H9 (cell line): ENCODE measurements around the gene TDRD9. TPM values are rescaled to one million over a fixed set of nuclear protein-coding genes. Genes with fewer than 3 reads are reported as not detected.

ENCODE experiments used
- DNase-seq: peaks from one replicate; pipeline ENCODE4 v3.0.0-alpha.2; 2017
- H2AFZ ChIP-seq: one replicate; pipeline ENCODE4 v1.6.1; 2013; ENCODE audit warnings: mild to moderate bottlenecking, low read length, control low read depth, moderate library complexity
- H2AK5ac ChIP-seq: 2 replicates; pipeline ENCODE4 v1.6.1; 2013; ENCODE audit warnings: low read length, control low read depth, mixed read lengths; ENCODE audit not compliant: insufficient read length
- H2BK120ac ChIP-seq: one replicate; pipeline ENCODE4 v1.6.1; 2013; ENCODE audit warnings: low read depth, mild to moderate bottlenecking, low read length, control low read depth, inconsistent platforms; ENCODE audit not compliant: poor library complexity, severe bottlenecking
- H2BK12ac ChIP-seq: 2 replicates; pipeline ENCODE4 v1.6.1; 2013; ENCODE audit warnings: low read length, control low read depth, mixed read lengths, low read depth; ENCODE audit not compliant: insufficient read length
- H2BK15ac ChIP-seq: 2 replicates; pipeline ENCODE4 v1.6.1; 2013; ENCODE audit warnings: low read depth, low read length, control low read depth
- H2BK20ac ChIP-seq: one replicate; pipeline ENCODE4 v1.6.1; 2013; ENCODE audit warnings: low read depth, mild to moderate bottlenecking, low read length, control low read depth, inconsistent platforms; ENCODE audit not compliant: poor library complexity, severe bottlenecking
- H2BK5ac ChIP-seq: 2 replicates; pipeline ENCODE4 v1.6.1; 2013; ENCODE audit warnings: low read length, control low read depth, mixed read lengths; ENCODE audit not compliant: insufficient read length
- H3K14ac ChIP-seq: 2 replicates; pipeline ENCODE4 v1.6.1; 2013; ENCODE audit warnings: low read length, control low read depth; ENCODE audit not compliant: insufficient read depth
- H3K18ac ChIP-seq: 2 replicates; pipeline ENCODE4 v1.6.1; 2013; ENCODE audit warnings: low read depth, mild to moderate bottlenecking, mixed read lengths, low read length, control low read depth; ENCODE audit not compliant: insufficient read length
- H3K23ac ChIP-seq: 2 replicates; pipeline ENCODE4 v1.6.1; 2013; ENCODE audit warnings: low read length, control low read depth, mixed read lengths, low read depth; ENCODE audit not compliant: insufficient read length
- H3K23me2 ChIP-seq: 2 replicates; pipeline ENCODE4 v1.6.1; 2013; ENCODE audit warnings: low read depth, mild to moderate bottlenecking, mixed read lengths, low read length, control low read depth; ENCODE audit not compliant: insufficient read length, poor library complexity, severe bottlenecking
- H3K27ac ChIP-seq: 2 replicates; pipeline ENCODE4 v1.5.1; 2013; ENCODE audit warnings: low read length, control low read depth, mixed read lengths, low read depth; ENCODE audit not compliant: insufficient read length
- H3K27me3 ChIP-seq: 2 replicates; pipeline ENCODE4 v1.6.1; 2013; ENCODE audit warnings: low read length, control low read depth, inconsistent platforms; ENCODE audit not compliant: insufficient read depth
- H3K4ac ChIP-seq: 2 replicates; pipeline ENCODE4 v1.6.1; 2013; ENCODE audit warnings: low read depth, mild to moderate bottlenecking, control low read depth, inconsistent platforms, low read length, moderate library complexity
- H3K4me1 ChIP-seq: 2 replicates; pipeline ENCODE4 v1.6.1; 2013; ENCODE audit warnings: low read length, control low read depth, inconsistent platforms; ENCODE audit not compliant: insufficient read depth
- H3K4me2 ChIP-seq: 2 replicates; pipeline ENCODE4 v1.6.1; 2013; ENCODE audit warnings: low read length, control low read depth, mixed read lengths; ENCODE audit not compliant: insufficient read length, insufficient read depth
- H3K56ac ChIP-seq: 2 replicates; pipeline ENCODE4 v1.6.1; 2013; ENCODE audit warnings: low read depth, mild to moderate bottlenecking, mixed read lengths, low read length, control low read depth; ENCODE audit not compliant: insufficient read length
- H3K79me1 ChIP-seq: 2 replicates; pipeline ENCODE4 v1.6.1; 2013; ENCODE audit warnings: low read depth, mild to moderate bottlenecking, moderate library complexity, low read length, control low read depth, inconsistent platforms; ENCODE audit not compliant: insufficient read depth, poor library complexity, severe bottlenecking
- H3K79me2 ChIP-seq: 2 replicates; pipeline ENCODE4 v1.6.1; 2013; ENCODE audit warnings: low read length, control low read depth, inconsistent platforms; ENCODE audit not compliant: insufficient read depth
- H3K9ac ChIP-seq: 2 replicates; pipeline ENCODE4 v1.6.1; 2013; ENCODE audit warnings: low read length, control low read depth, mixed read lengths; ENCODE audit not compliant: insufficient read length; ENCODE audit errors: extremely low read depth
- H3K9me3 ChIP-seq: one replicate; pipeline ENCODE4 v1.6.1; 2013; ENCODE audit warnings: low read depth, low read length, inconsistent platforms; ENCODE audit not compliant: control insufficient read depth
- H3T11ph ChIP-seq: one replicate; pipeline ENCODE4 v1.6.1; 2013; ENCODE audit warnings: mild to moderate bottlenecking, low read length, control low read depth, inconsistent platforms
- H4K20me1 ChIP-seq: one replicate; pipeline ENCODE4 v1.6.1; 2013; ENCODE audit not compliant: control insufficient read depth, insufficient read length, insufficient read depth
- H4K5ac ChIP-seq: 2 replicates; pipeline ENCODE4 v1.6.1; 2013; ENCODE audit warnings: low read depth, mild to moderate bottlenecking, mixed read lengths, low read length, control low read depth; ENCODE audit not compliant: insufficient read length
- H4K8ac ChIP-seq: replicated peaks from 2 replicates; pipeline ENCODE4 v1.6.1; 2013; ENCODE audit warnings: low read length, control low read depth, mixed read lengths, low read depth; ENCODE audit not compliant: insufficient read length
- H4K91ac ChIP-seq: 2 replicates; pipeline ENCODE4 v1.6.1; 2013; ENCODE audit warnings: low read depth, mild to moderate bottlenecking, moderate library complexity, mixed read lengths, low read length, control low read depth; ENCODE audit not compliant: insufficient read length
- H3K27ac Mint-ChIP-seq, 3 experiments: 2 replicates in 2 of 3; 3 replicates in 1 of 3; pipeline ENCODE4 v1.8.0; 2020 to 2021; ENCODE audit warnings: mixed read lengths in 3 of 3, mild to moderate bottlenecking in 1 of 3, moderate library complexity in 1 of 3
- H3K27me3 Mint-ChIP-seq: 2 replicates; pipeline ENCODE4 v1.8.0; 2021; ENCODE audit warnings: low read depth, mild to moderate bottlenecking, moderate library complexity, mixed read lengths
- H3K36me3 Mint-ChIP-seq, 3 experiments: 2 replicates in 2 of 3; 3 replicates in 1 of 3; pipeline ENCODE4 v1.8.0; 2020 to 2021; ENCODE audit warnings: low read depth in 3 of 3, mixed read lengths in 3 of 3; ENCODE audit not compliant: insufficient read depth in 1 of 3
- H3K4me1 Mint-ChIP-seq, 2 experiments: 2 replicates each; pipeline ENCODE4 v1.8.0; 2020; ENCODE audit warnings: mixed read lengths in 2 of 2
- H3K4me3 Mint-ChIP-seq, 2 experiments: 2 replicates in 1 of 2; 3 replicates in 1 of 2; pipeline ENCODE4 v1.8.0; 2020 to 2021; ENCODE audit warnings: mild to moderate bottlenecking in 2 of 2, mixed read lengths in 2 of 2, moderate library complexity in 1 of 2
- H3K9me3 Mint-ChIP-seq, 2 experiments: 2 replicates in 1 of 2; 3 replicates in 1 of 2; pipeline ENCODE4 v1.8.0; 2020; ENCODE audit warnings: mild to moderate bottlenecking in 2 of 2, mixed read lengths in 2 of 2, moderate library complexity in 1 of 2
- CTCF ChIP-seq: fragments of 200-600 bp; sonication (generic); conservative IDR thresholded peaks from 3 replicates; pipeline ENCODE4 v1.8.0; 2021; ENCODE audit warnings: antibody characterized with exemption, mild to moderate bottlenecking
- WGBS: extraction: QIAGEN DNeasy Blood & Tissue Kit; methylation state at CpG from one replicate; pipeline ENCODE4 v1.1.7; 2013; ENCODE audit warnings: missing lambda C conversion rate, low lambda C conversion rate, mixed read lengths; ENCODE audit not compliant: insufficient read length; ENCODE audit errors: extremely low coverage; 5-methylcytosine and 5-hydroxymethylcytosine counted together
- total RNA-seq: library from RNA; stranded (reverse); gene quantifications from 2 replicates; pipeline ENCODE4 v1.2.1, GENCODE V29; 2021

TDRD9 gene
- total RNA-seq, 1 experiment from 2014 or later: not detected

- H3K27me3 ChIP-seq: no peaks in the 10 kb centered on the region
- no peaks in the 10 kb centered on the region for H3K79me1 ChIP-seq
- no peaks in the 10 kb centered on the region for H3K9me3 ChIP-seq
- no peak overlapping the region for H3K27ac ChIP-seq
- Mint-ChIP-seq H3K9me3 (peaks cover 5 to 6% of the 10 kb centered on the region in 2 experiments), H3K27ac (no peak overlapping the region), H3K27me3 (peaks cover 7% of the 10 kb centered on the region), H3K36me3 (peaks cover 3 to 5% (median 5%) of the 10 kb centered on the region in 3 experiments; a peak in 3 of 7 replicates), H3K4me3 (no peak overlapping the region), H3K4me1 (peaks cover 0 to 10% of the 10 kb centered on the region in 2 experiments; a peak in 2 of 4 replicates)
- H2BK20ac ChIP-seq: no peak overlapping the region
- DNase-seq: no peak
- no peak overlapping the region for H3T11ph ChIP-seq
- no peak overlapping the region for H3K23ac ChIP-seq
- no peak overlapping the region for H2BK5ac ChIP-seq
- no peak overlapping the region for H3K14ac ChIP-seq
- no CpG with 5 or more reads among the region's 8 CpGs for WGBS
- H4K20me1 ChIP-seq: peaks cover 2% of the 10 kb centered on the region
- H4K8ac ChIP-seq: no peak overlapping the region
- no peaks in the 10 kb centered on the region for H3K23me2 ChIP-seq
- H2BK15ac ChIP-seq: no peak overlapping the region
- H3K4me2 ChIP-seq: no peak overlapping the region
- no peak overlapping the region for H2BK12ac ChIP-seq
- no peak overlapping the region for H2AFZ ChIP-seq
- H4K91ac ChIP-seq: no peak overlapping the region
- H2AK5ac ChIP-seq: no peak overlapping the region
- H3K4ac ChIP-seq: no peak overlapping the region
- H4K5ac ChIP-seq: no peak overlapping the region
- H3K79me2 ChIP-seq: no peaks in the 10 kb centered on the region
- H3K18ac ChIP-seq: no peak overlapping the region
- H2BK120ac ChIP-seq: no peak overlapping the region
- no peak overlapping the region for H3K56ac ChIP-seq
- H3K9ac ChIP-seq: no peak overlapping the region
- no peak for TF ChIP-seq CTCF
- no peaks in the 10 kb centered on the region for H3K4me1 ChIP-seq
Observed at GRCh38 chr14:103892247-103892646, 36.0 kb upstream of the TDRD9 start.
